Left hindlimb (tissue), 1 donor: ENCODE data around the gene PROK2.

ENCODE experiments used
- DNase-seq: peaks from one replicate; pipeline ENCODE4 v3.0.0-alpha.2; 2018

The PROK2 gene

GRCh38 chr3:71786217-71786549 lies 1.2 kb upstream of the PROK2 start:
- DNase-seq = peak; percentile 36

GRCh38 chr3:71785532-71786216 lies 726 bp upstream of the PROK2 start:
- DNase-seq = peak; percentile 54

GRCh38 chr3:71784201-71784913 lies 591 bp downstream of the PROK2 start:
- DNase-seq = no peak

GRCh38 chr3:71783152-71783551 lies 1.8 kb downstream of the PROK2 start:
- no peak for DNase-seq

GRCh38 chr3:71780430-71780829 lies 4.5 kb downstream of the PROK2 start:
- no peak for DNase-seq

- no peak for DNase-seq
Observed at GRCh38 chr3:71779674-71780377, 5.1 kb downstream of the PROK2 start.

DNA sequence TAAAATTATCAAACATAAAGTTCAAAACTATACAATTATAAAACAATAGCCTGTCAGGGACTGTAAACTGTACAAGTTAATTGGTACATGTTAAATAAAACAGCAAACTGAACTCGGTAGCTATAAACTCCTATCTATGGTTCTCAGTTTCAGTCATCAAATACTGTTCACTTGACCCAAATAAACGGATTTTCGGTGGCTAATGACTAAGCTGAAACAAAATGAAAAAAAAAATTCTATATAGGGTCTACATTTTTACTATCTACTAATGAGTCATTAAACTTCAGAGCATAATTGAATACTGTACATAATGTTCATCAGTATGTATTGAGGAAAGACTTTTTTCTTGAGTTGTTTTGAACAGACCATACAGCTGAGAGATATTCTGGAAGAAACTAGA lies 6.6 kb downstream of the PROK2 start:
- no peak for DNase-seq

GRCh38 chr3:71776538-71776937 lies 8.4 kb downstream of the PROK2 start:
- no peak for DNase-seq

DNA sequence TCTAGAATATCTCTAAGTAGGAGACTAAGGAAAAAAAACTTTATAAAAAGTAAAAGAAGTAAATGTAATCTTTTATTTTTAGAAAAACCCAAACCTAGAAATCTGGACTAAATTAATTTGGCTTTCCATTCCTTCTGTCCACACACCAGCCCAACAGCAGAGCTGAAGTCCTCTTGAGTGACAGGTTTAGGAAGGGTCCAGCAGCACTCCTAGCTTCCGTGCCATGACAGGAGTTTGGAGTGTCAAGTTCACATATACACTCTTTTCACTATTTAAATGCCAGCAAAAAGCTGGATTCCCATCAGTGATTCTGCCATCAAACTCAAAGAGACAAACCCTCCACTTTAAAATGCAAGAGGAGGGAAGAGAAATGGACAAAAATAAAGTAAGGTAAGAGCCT lies 13.1 kb downstream of the PROK2 start:
- no peak for DNase-seq

- DNase-seq = no peak
Observed at GRCh38 chr3:71771126-71771525, 13.8 kb downstream of the PROK2 start.

- no peak for DNase-seq
Observed at GRCh38 chr3:71763426-71763825, 21.5 kb downstream of the PROK2 start.

DNA sequence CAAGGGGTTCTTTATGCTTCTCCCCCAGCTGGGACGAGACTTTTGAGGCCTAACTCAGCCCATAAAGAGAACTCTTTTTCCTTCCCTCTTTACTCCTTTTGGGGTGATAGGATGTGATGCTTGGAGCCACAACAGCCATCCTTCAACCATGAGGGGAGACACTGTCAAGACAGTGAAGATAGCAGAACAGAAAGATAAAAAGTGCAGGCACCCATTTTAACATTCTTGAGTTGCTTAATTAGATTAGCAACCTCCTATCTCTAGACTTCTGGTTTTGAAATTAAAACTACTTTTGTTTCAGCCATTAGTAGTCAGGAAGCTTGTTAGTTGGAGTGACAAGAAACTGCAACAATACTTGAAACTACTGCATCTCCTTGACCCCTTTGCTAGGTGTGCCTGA lies 24.8 kb downstream of the PROK2 start:
- DNase-seq = no peak

DNA sequence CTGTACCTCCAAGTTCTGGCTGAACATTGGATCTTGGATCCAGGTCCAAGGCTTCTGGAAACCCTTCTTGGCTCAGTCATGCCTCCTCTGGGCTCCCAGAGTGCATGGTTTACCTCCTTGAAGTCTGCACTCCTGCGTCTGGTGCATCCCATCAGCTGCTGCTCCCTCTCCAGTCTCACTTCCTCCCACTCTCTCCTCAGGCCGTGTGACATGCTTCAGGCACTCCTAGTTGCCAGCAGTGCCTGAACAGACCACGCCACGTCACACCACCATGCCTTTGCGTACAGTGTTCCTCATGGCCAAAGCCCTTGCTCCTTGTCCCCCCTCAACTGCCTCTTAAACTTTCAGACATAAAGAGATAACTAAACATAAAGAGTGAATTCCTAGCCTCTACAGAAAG lies 25.5 kb downstream of the PROK2 start:
- no peak for DNase-seq

DNA sequence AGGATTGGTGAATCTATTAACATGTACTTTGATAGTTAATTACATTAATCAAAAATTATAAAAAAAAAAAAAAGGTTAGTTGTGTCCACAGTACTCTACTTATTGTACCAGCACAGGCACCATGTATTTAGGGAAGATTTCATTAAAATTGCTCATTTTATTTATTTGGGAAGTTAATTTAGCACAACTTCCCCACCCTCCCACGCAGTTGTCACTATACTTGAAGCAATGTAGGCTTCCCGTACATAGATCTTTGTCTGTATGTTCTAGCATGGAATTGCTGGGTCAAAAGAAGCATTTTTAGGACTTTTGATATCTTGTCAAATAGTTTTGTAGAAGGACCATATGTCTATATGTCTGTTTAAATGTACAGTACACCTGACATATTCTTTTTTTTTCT lies 26.9 kb downstream of the PROK2 start:
- no peak for DNase-seq

- DNase-seq = no peak
Observed at GRCh38 chr3:71754610-71755253, 30.2 kb downstream of the PROK2 start.

DNA sequence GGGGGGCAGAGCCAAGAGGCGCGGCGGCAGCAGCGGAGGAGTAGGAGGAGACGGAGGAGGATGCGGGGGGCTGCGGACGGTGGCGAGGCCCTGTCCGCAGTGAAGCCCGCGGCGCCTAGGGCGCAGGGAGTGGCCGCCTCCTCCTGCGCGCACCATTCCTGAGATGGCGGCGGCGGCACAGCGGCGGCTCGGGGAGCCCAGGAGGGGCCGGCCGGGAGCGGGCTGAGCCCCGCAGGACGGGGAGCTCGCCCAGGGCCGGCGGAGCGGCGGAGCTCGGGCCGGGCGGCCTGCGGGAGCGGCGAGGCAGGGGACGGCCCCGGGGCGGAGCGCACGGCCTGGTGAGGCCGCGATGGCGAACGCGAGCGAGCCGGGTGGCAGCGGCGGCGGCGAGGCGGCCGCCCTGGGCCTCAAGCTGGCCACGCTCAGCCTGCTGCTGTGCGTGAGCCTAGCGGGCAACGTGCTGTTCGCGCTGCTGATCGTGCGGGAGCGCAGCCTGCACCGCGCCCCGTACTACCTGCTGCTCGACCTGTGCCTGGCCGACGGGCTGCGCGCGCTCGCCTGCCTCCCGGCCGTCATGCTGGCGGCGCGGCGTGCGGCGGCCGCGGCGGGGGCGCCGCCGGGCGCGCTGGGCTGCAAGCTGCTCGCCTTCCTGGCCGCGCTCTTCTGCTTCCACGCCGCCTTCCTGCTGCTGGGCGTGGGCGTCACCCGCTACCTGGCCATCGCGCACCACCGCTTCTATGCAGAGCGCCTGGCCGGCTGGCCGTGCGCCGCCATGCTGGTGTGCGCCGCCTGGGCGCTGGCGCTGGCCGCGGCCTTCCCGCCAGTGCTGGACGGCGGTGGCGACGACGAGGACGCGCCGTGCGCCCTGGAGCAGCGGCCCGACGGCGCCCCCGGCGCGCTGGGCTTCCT lies 31.0 kb downstream of the PROK2 start, which contains the start of gene GPR27:
Gene GPR27 (plus strand): TSS at position 155 of the 909 bp plus-strand sequence. CDS start 195 bp downstream, at position 350.
- DNase-seq = peak; percentile 65

- DNase-seq = no peak
Observed at GRCh38 chr3:71752831-71753700, 31.9 kb downstream of the PROK2 start.

DNA sequence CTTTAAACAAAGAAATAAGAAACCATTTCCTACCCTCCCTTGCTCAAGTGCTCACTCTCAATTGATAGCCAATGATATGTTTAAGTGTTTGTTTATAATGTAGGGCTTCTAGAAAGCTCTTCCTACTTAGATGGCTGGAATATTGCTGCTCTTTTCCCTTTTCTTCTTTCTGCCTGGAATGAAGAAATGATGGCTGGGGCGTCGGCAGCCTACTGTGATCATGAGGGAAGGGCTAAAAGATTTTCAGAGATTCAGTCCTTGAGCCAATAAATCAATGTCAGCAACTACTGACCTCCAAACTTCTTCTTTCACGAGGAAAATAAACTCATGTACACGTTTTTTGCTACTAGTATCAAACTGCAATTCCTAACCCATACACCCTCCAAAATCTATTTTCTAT lies 33.3 kb downstream of the PROK2 start:
- no peak for DNase-seq

GRCh38 chr3:71744738-71745137 lies 40.2 kb downstream of the PROK2 start:
- no peak for DNase-seq

DNA sequence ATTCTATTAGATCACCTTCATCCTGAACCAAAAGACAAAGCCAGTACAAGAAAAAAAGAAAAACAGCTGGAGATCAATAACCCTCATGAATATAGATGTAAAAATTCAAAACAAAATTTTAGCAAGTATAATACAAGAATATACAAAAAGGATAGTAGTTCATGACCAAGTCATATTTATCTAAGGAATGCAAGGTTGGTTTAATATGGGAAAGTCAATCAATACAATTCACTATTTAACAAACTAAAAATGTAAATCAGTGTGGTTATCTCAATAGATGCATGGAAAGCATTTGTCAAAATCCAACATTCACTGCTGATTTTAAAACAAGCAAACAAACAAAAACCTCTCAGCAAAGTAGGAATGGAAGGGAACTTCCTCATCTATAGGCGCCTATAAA lies 42.3 kb downstream of the PROK2 start:
- DNase-seq = no peak

GRCh38 chr3:71734881-71735280 lies 50.1 kb downstream of the PROK2 start:
- DNase-seq = no peak
